ENCODE measurements around the gene CPSF2.

DNA sequence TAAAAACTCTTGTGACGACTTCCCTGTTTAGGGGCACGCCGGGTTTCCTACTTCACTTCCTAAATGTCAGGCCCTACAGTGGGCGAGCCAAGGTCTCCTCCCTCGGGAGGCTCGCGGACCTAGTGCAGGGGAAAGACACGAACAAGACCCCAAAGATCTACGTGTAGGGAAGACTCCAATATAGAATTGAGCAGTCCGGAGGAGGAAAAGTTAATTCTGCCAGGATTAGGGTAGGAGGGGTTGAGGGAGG is 16.0 kb upstream of the CPSF2 start:
- TF ChIP-seq SUZ12 (IDR thresholded peaks at IDR 0.05; ENCODE audit: extremely low read depth, insufficient read depth, insufficient read length), result no peak
- TF ChIP-seq ZNF274 (IDR thresholded peaks at IDR 0.05; ENCODE audit: low read depth, low read length), result no peak
